ENCODE measurements around the gene EXOC6.

- TF ChIP-seq POLR2A (IDR thresholded peaks at IDR 0.05), result no peak
- peak in 4 of 6 experiments; percentile 20 to 65 (median 62) for TF ChIP-seq CTCF (IDR thresholded peaks at IDR 0.05)
Measured at GRCh38 chr10:93006435-93007039, 158.2 kb downstream of the EXOC6 start.
